NT2/D1 (cell line): Measurements from ENCODE around the gene CYP27C1.

Experiments used
- DNase-seq: peaks from one replicate; pipeline ENCODE4 v3.0.0-alpha.2; 2011; ENCODE audit warnings: low read depth, low spot score
- H3K27me3 ChIP-seq: 2 replicates; pipeline ENCODE4 v1.6.0; 2011; ENCODE audit warnings: mild to moderate bottlenecking; ENCODE audit not compliant: insufficient read length, insufficient read depth
- H3K36me3 ChIP-seq: 2 replicates; pipeline ENCODE4 v1.6.1; 2011; ENCODE audit warnings: mild to moderate bottlenecking, low read length, mixed read lengths; ENCODE audit not compliant: insufficient read depth, insufficient read length
- H3K4me1 ChIP-seq: 2 replicates; pipeline ENCODE4 v1.5.1; 2011; ENCODE audit not compliant: insufficient read depth, insufficient read length
- H3K4me3 ChIP-seq: 2 replicates; pipeline ENCODE4 v1.5.1; 2011; ENCODE audit warnings: low read depth; ENCODE audit not compliant: insufficient read length
- H3K9ac ChIP-seq: 2 replicates; pipeline ENCODE4 v1.6.0; 2011; ENCODE audit warnings: low read depth; ENCODE audit not compliant: insufficient read length
- H3K9me3 ChIP-seq: 2 replicates; pipeline ENCODE4 v1.5.1; 2011; ENCODE audit warnings: mild to moderate bottlenecking, low read length; ENCODE audit not compliant: insufficient read depth
- SUZ12 ChIP-seq: IDR thresholded peaks from 2 replicates; pipeline ENCODE4 v1.6.1; 2011; ENCODE audit not compliant: insufficient read length, insufficient read depth; ENCODE audit errors: extremely low read depth
- YY1 ChIP-seq: IDR thresholded peaks from 2 replicates; pipeline ENCODE4 v1.6.1; 2011; ENCODE audit not compliant: insufficient read length, insufficient read depth
- ZNF274 ChIP-seq: IDR thresholded peaks from 2 replicates; pipeline ENCODE4 v1.6.1; 2011; ENCODE audit warnings: mild to moderate bottlenecking, low read depth, low read length

CYP27C1 gene

GRCh38 chr2:127137225-127137624 lies 82.9 kb downstream of the CYP27C1 start:
- H3K9me3 ChIP-seq = no peaks in the 10 kb centered on the region
- no peak for TF ChIP-seq YY1
- no peak overlapping the region for H3K4me3 ChIP-seq
- no peaks in the 10 kb centered on the region for H3K36me3 ChIP-seq
- H3K4me1 ChIP-seq = no peaks in the 10 kb centered on the region
- H3K27me3 ChIP-seq = no peaks in the 10 kb centered on the region
- H3K9ac ChIP-seq = no peak overlapping the region
- DNase-seq = no peak

DNA sequence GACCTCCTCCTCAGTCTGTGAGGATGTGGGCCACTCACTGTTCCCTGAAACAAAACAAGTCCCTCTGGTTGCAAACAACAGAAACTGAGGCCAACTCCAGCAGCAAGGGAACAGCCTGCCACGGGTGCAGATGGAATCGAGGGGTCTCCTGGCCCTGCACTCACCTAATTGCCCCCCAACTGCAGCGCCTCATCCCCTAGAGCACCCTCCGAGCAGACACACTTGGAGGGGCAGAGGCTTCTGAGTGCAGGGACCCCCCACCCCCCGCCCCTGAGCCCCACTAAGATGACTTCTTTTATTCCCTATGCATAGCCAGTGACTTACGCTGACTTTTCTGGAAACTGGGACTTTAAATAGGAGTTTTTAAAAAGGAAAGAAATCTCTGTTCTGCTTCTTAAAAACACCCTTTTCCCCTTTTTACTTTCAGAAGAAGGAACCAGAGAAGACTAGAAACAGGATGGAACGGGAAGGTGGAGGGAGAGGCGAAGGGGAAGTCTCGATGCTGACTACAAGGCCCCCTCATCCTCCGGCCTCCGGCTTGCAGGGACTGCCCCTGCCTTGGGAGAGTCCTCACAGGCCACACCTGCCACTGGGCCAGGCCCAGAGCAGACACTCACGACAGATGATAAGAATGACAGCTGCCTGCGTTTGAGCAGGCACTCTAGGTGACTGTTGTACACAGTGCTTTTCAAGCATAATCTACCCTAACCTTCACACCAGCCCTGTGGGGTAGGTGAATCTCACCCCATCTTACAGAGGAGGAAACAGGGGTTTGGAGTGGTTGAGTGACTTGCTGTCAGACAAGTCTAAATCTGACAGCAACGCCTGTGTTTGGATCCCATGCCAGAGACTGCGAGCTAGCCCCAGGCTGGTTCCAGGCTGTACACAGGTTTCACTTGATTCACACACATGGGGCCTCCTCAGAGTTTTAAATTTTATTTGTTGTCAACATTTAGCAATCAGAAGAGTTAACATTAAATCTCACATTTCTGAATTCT lies 85.0 kb downstream of the CYP27C1 start:
- TF ChIP-seq ZNF274 = no peak
- H3K9me3 ChIP-seq = no peaks in the 10 kb centered on the region
- DNase-seq = no peak
- H3K4me3 ChIP-seq = no peak overlapping the region
- H3K36me3 ChIP-seq = no peaks in the 10 kb centered on the region
- no peak overlapping the region for H3K9ac ChIP-seq
- no peaks in the 10 kb centered on the region for H3K27me3 ChIP-seq
- no peaks in the 10 kb centered on the region for H3K4me1 ChIP-seq

- no peak overlapping the region for H3K4me3 ChIP-seq
- no peaks in the 10 kb centered on the region for H3K4me1 ChIP-seq
- no peaks in the 10 kb centered on the region for H3K9me3 ChIP-seq
- H3K36me3 ChIP-seq = no peaks in the 10 kb centered on the region
- no peak overlapping the region for H3K9ac ChIP-seq
- no peaks in the 10 kb centered on the region for H3K27me3 ChIP-seq
- DNase-seq = no peak
- TF ChIP-seq ZNF274 = no peak
- no peak for TF ChIP-seq SUZ12
- TF ChIP-seq YY1 = no peak
Observed at GRCh38 chr2:127134235-127134634, 85.9 kb downstream of the CYP27C1 start.
